ENCODE measurements around the gene POPDC3. TPM values are rescaled to one million over a fixed set of nuclear protein-coding genes. Genes with fewer than 3 reads are reported as not detected.
A peak's percentile ranks its signal among the peaks of the same experiment; 100 is the strongest.
"Not testable (repeated sequence)": the region's sequence is repeated elsewhere in the genome, so short reads cannot be mapped to it uniquely, and the experiment has no call there.

The POPDC3 gene
- polyA plus RNA-seq, 6 donors from 2014 or later = not detected

- no peaks in the 10 kb centered on the region for H3K36me3 Mint-ChIP-seq
- H3K27ac Mint-ChIP-seq = no peak overlapping the region
- H3K27me3 Mint-ChIP-seq = peaks cover 19 to 27% (median 26%) of the 10 kb centered on the region in 3 donors
- H3K9me3 Mint-ChIP-seq = no peaks in the 10 kb centered on the region
- H3K4me1 Mint-ChIP-seq = no peaks in the 10 kb centered on the region
- no peak for DNase-seq
- no peak for ATAC-seq (ENCODE audit: low read depth in 2 of 2)
- H3K4me3 Mint-ChIP-seq = no peak overlapping the region
Measured at GRCh38 chr6:105189026-105189820, 9.4 kb upstream of the POPDC3 start.

- H3K27me3 Mint-ChIP-seq = peaks cover 11 to 36% (median 27%) of the 10 kb centered on the region in 3 donors
- H3K4me1 Mint-ChIP-seq = no peaks in the 10 kb centered on the region
- H3K36me3 Mint-ChIP-seq = no peaks in the 10 kb centered on the region
- no peak overlapping the region for H3K4me3 Mint-ChIP-seq
- H3K9me3 Mint-ChIP-seq = no peaks in the 10 kb centered on the region
- H3K27ac Mint-ChIP-seq = no peak overlapping the region
- DNase-seq = no peak
- no peak for ATAC-seq (ENCODE audit: low read depth in 2 of 2)
Measured at GRCh38 chr6:105188251-105188650, 8.4 kb upstream of the POPDC3 start.

- Mint-ChIP-seq H3K27me3 (peaks cover 23 to 53% (median 43%) of the 10 kb centered on the region in 3 donors), H3K9me3 (no peaks in the 10 kb centered on the region), H3K4me1 (no peaks in the 10 kb centered on the region), H3K27ac (no peak overlapping the region), H3K4me3 (no peak overlapping the region), H3K36me3 (no peaks in the 10 kb centered on the region)
- DNase-seq = no peak
- no peak for ATAC-seq (ENCODE audit: low read depth in 2 of 2)
Measured at GRCh38 chr6:105186576-105186975, 6.8 kb upstream of the POPDC3 start.

GRCh38 chr6:105184921-105185320 is 5.1 kb upstream of the POPDC3 start:
- Mint-ChIP-seq H3K27me3 (peaks cover 39 to 69% (median 59%) of the 10 kb centered on the region in 3 donors), H3K4me1 (peaks cover 4% of the 10 kb centered on the region in 3 donors), H3K4me3 (no peak overlapping the region), H3K9me3 (peaks cover 0 to 1% (median 0%) of the 10 kb centered on the region in 7 donors), H3K36me3 (no peaks in the 10 kb centered on the region), H3K27ac (no peak overlapping the region)
- DNase-seq = no peak
- no peak for ATAC-seq (ENCODE audit: low read depth in 2 of 2)

GRCh38 chr6:105181981-105182515 is 2.2 kb upstream of the POPDC3 start:
- Mint-ChIP-seq H3K27ac (peak overlapping the region in 1 of 6 donors; percentile 65), H3K4me3 (no peak overlapping the region), H3K36me3 (no peaks in the 10 kb centered on the region), H3K9me3 (peaks cover 0 to 1% (median 0%) of the 10 kb centered on the region in 7 donors), H3K4me1 (peaks cover 4 to 5% (median 4%) of the 10 kb centered on the region in 3 donors), H3K27me3 (peaks cover 49 to 76% (median 70%) of the 10 kb centered on the region in 3 donors)
- no peak for ATAC-seq (ENCODE audit: low read depth in 2 of 2)
- no peak for DNase-seq

GRCh38 chr6:105178636-105179035 is 1.2 kb downstream of the POPDC3 start:
- Mint-ChIP-seq H3K9me3 (peaks cover 0 to 1% (median 0%) of the 10 kb centered on the region in 7 donors), H3K4me3 (no peak overlapping the region), H3K4me1 (peaks cover 4 to 5% (median 4%) of the 10 kb centered on the region in 3 donors), H3K27ac (no peak overlapping the region), H3K36me3 (no peaks in the 10 kb centered on the region), H3K27me3 (peaks cover 47 to 59% (median 58%) of the 10 kb centered on the region in 3 donors)
- ATAC-seq (ENCODE audit: low read depth in 2 of 2) (no peak), DNase-seq (no peak)

- Mint-ChIP-seq H3K4me3 (no peak overlapping the region), H3K9me3 (peaks cover 0 to 3% (median 0%) of the 10 kb centered on the region in 7 donors), H3K36me3 (no peaks in the 10 kb centered on the region), H3K27ac (no peak overlapping the region), H3K27me3 (peaks cover 52 to 61% (median 59%) of the 10 kb centered on the region in 3 donors), H3K4me1 (peaks cover 4 to 5% (median 4%) of the 10 kb centered on the region in 3 donors)
- DNase-seq = no peak
- no peak for ATAC-seq (ENCODE audit: low read depth in 2 of 2)
Measured at GRCh38 chr6:105178110-105178509, 1.7 kb downstream of the POPDC3 start.

- Mint-ChIP-seq H3K4me1 (peaks cover 4 to 5% (median 4%) of the 10 kb centered on the region in 3 donors), H3K36me3 (no peaks in the 10 kb centered on the region), H3K4me3 (no peak overlapping the region), H3K27ac (no peak overlapping the region), H3K9me3 (peaks cover 0 to 3% (median 0%) of the 10 kb centered on the region in 7 donors), H3K27me3 (peaks cover 47 to 55% (median 53%) of the 10 kb centered on the region in 3 donors)
- no peak for ATAC-seq (ENCODE audit: low read depth in 2 of 2)
- no peak for DNase-seq
Measured at GRCh38 chr6:105177556-105177955, 2.3 kb downstream of the POPDC3 start.

GRCh38 chr6:105174512-105174911 is 5.3 kb downstream of the POPDC3 start:
- H3K4me1 Mint-ChIP-seq = no peaks in the 10 kb centered on the region
- no peak overlapping the region for H3K27ac Mint-ChIP-seq
- H3K4me3 Mint-ChIP-seq = no peak overlapping the region
- H3K36me3 Mint-ChIP-seq = no peaks in the 10 kb centered on the region
- ATAC-seq (ENCODE audit: low read depth in 2 of 2) (no peak), DNase-seq (no peak)
- peaks cover 26 to 37% (median 37%) of the 10 kb centered on the region in 3 donors for H3K27me3 Mint-ChIP-seq
- H3K9me3 Mint-ChIP-seq = peaks cover 0 to 3% (median 0%) of the 10 kb centered on the region in 7 donors

- not testable (repeated sequence) for H3K36me3 Mint-ChIP-seq; H3K27ac Mint-ChIP-seq; ATAC-seq (ENCODE audit: low read depth in 2 of 2); H3K4me3 Mint-ChIP-seq; H3K9me3 Mint-ChIP-seq; DNase-seq; H3K4me1 Mint-ChIP-seq
- H3K27me3 Mint-ChIP-seq = peaks cover 19 to 32% (median 28%) of the 10 kb centered on the region in 3 donors
Measured at GRCh38 chr6:105172515-105172914, 7.3 kb downstream of the POPDC3 start.

GRCh38 chr6:105170059-105170458 is 9.8 kb downstream of the POPDC3 start:
- ATAC-seq (ENCODE audit: low read depth in 2 of 2) = no peak

GRCh38 chr6:105167914-105168313 is 11.9 kb downstream of the POPDC3 start:
- no peaks in the 10 kb centered on the region for H3K4me1 Mint-ChIP-seq
- H3K4me3 Mint-ChIP-seq = no peak overlapping the region
- DNase-seq (no peak), ATAC-seq (ENCODE audit: low read depth in 2 of 2) (no peak)
- no peaks in the 10 kb centered on the region for H3K36me3 Mint-ChIP-seq
- no peak overlapping the region for H3K27ac Mint-ChIP-seq
- peaks cover 23 to 33% (median 30%) of the 10 kb centered on the region in 3 donors for H3K27me3 Mint-ChIP-seq
- peaks cover 0 to 3% (median 0%) of the 10 kb centered on the region in 7 donors for H3K9me3 Mint-ChIP-seq

More at GRCh38 chr6:105170059-105170458, 9.8 kb downstream of the POPDC3 start:
- Mint-ChIP-seq H3K36me3 (no peaks in the 10 kb centered on the region), H3K9me3 (peaks cover 0 to 3% (median 0%) of the 10 kb centered on the region in 7 donors), H3K27ac (no peak overlapping the region), H3K4me3 (no peak overlapping the region), H3K4me1 (no peaks in the 10 kb centered on the region), H3K27me3 (peaks cover 30 to 39% (median 37%) of the 10 kb centered on the region in 3 donors)
- DNase-seq = no peak

GRCh38 chr6:105164418-105164817 is 15.4 kb downstream of the POPDC3 start:
- Mint-ChIP-seq H3K4me1 (no peaks in the 10 kb centered on the region), H3K27ac (no peak overlapping the region), H3K36me3 (no peaks in the 10 kb centered on the region), H3K9me3 (no peaks in the 10 kb centered on the region), H3K27me3 (peaks cover 19 to 40% (median 30%) of the 10 kb centered on the region in 3 donors), H3K4me3 (no peak overlapping the region)
- no peak for DNase-seq
- no peak for ATAC-seq (ENCODE audit: low read depth in 2 of 2)

GRCh38 chr6:105163183-105163582 is 16.6 kb downstream of the POPDC3 start:
- Mint-ChIP-seq H3K27ac (no peak overlapping the region), H3K4me1 (no peaks in the 10 kb centered on the region), H3K9me3 (no peaks in the 10 kb centered on the region), H3K4me3 (no peak overlapping the region), H3K36me3 (no peaks in the 10 kb centered on the region), H3K27me3 (peaks cover 14 to 36% (median 23%) of the 10 kb centered on the region in 3 donors)
- DNase-seq = no peak
- ATAC-seq (ENCODE audit: low read depth in 2 of 2) = no peak

All from naive B cell (primary cell).